ENCODE measurements around the gene ACAD9. TPM values are rescaled to one million over a fixed set of nuclear protein-coding genes. Genes with fewer than 3 reads are reported as not detected.

The ACAD9 gene
- total and polyA plus RNA-seq, 11 donors: 24.6 to 44.9 (median 36.5) TPM

- Histone ChIP-seq H3K4me3 (peak overlapping the region; percentile 14 to 60 (median 50)), H3K27ac (peak overlapping the region; percentile 51 to 91 (median 79)), H3K27me3 (no peaks in the 10 kb centered on the region), H3K4me1 (peaks cover 0 to 21% (median 9%) of the 10 kb centered on the region in 12 donors), H3K9me3 (no peaks in the 10 kb centered on the region), H3K36me3 (no peaks in the 10 kb centered on the region)
- peak; percentile 87 to 94 (median 92) for DNase-seq
- TF ChIP-seq POLR2A (IDR thresholded peaks at IDR 0.05) (no peak), CTCF (IDR thresholded peaks at IDR 0.05) (peak; percentile 46 to 77 (median 64))
- intact Hi-C loops (cut with DNase I): loop anchor here (1.0 to 10.0 kb wide), 13 partner anchors 44 to 231 kb away; no protein-coding TSS in a partner anchor
- WGBS, 4 donors: 1 to 2% (median 1%) methylated on average over 18 to 32 of the region's 32 CpGs
- peak; percentile 80 to 97 (median 94) for ATAC-seq
Measured at GRCh38 chr3:128845778-128846485, 33.5 kb upstream of the ACAD9 start.

- H3K4me1 ChIP-seq: peaks cover 0 to 21% (median 9%) of the 10 kb centered on the region in 12 donors
- no peaks in the 10 kb centered on the region for H3K27me3 ChIP-seq
- TF ChIP-seq CTCF (IDR thresholded peaks at IDR 0.05): no peak
- TF ChIP-seq POLR2A (IDR thresholded peaks at IDR 0.05): no peak
- intact Hi-C loops (cut with DNase I): loop anchor here (1.0 to 10.0 kb wide), 13 partner anchors 44 to 232 kb away; no protein-coding TSS in a partner anchor
- H3K36me3 ChIP-seq: no peaks in the 10 kb centered on the region
- peak overlapping the region in 4 of 12 donors; percentile 48 to 60 (median 54) for H3K4me3 ChIP-seq
- WGBS, 4 donors: 62 to 69% (median 68%) methylated on average over 13 of the region's 13 CpGs
- H3K9me3 ChIP-seq: no peaks in the 10 kb centered on the region
- peak; percentile 15 to 27 (median 22) for ATAC-seq
- DNase-seq: no peak
- H3K27ac ChIP-seq: peak overlapping the region in 9 of 12 donors; percentile 77 to 91 (median 80)
Measured at GRCh38 chr3:128846486-128846891, 32.9 kb upstream of the ACAD9 start.

- 84 to 90% (median 88%) methylated on average over 13 to 15 of the region's 15 CpGs for WGBS, 4 donors
- TF ChIP-seq POLR2A (IDR thresholded peaks at IDR 0.05): no peak
- TF ChIP-seq CTCF (IDR thresholded peaks at IDR 0.05): no peak
- Histone ChIP-seq H3K27me3 (no peaks in the 10 kb centered on the region), H3K27ac (no peak overlapping the region), H3K4me1 (peaks cover 0 to 21% (median 9%) of the 10 kb centered on the region in 12 donors), H3K4me3 (no peak overlapping the region), H3K9me3 (no peaks in the 10 kb centered on the region), H3K36me3 (no peaks in the 10 kb centered on the region)
- no peak for DNase-seq
- no peak for ATAC-seq
- intact Hi-C loops (cut with DNase I): loop anchor here in 9 of 10 donors (2.0 to 10.0 kb wide), 11 partner anchors 46 to 233 kb away; no protein-coding TSS in a partner anchor
Measured at GRCh38 chr3:128847666-128848370, 31.6 kb upstream of the ACAD9 start.

GRCh38 chr3:128848936-128849335, 30.5 kb upstream of the ACAD9 start:
- no peak for TF ChIP-seq POLR2A (IDR thresholded peaks at IDR 0.05)

More at GRCh38 chr3:128848936-128849335, 30.5 kb upstream of the ACAD9 start:
- Histone ChIP-seq H3K4me1 (peaks cover 0 to 22% (median 9%) of the 10 kb centered on the region in 12 donors), H3K27me3 (no peaks in the 10 kb centered on the region), H3K4me3 (no peak overlapping the region), H3K36me3 (no peaks in the 10 kb centered on the region), H3K9me3 (peaks cover 0 to 4% (median 2%) of the 10 kb centered on the region in 12 donors), H3K27ac (no peak overlapping the region)
- no peak for DNase-seq
- 84 to 96% (median 92%) methylated on average over 11 to 13 of the region's 13 CpGs for WGBS, 4 donors
- intact Hi-C loops (cut with DNase I): loop anchor here in 8 of 10 donors (2.0 to 10.0 kb wide), 9 partner anchors 47 to 234 kb away; no protein-coding TSS in a partner anchor
- ATAC-seq: no peak
